HepG2 (cell line): ENCODE results near the gene PHLPP2. TPM values are rescaled to one million over a fixed set of nuclear protein-coding genes. Genes with fewer than 3 reads are reported as not detected.
A peak's percentile ranks its signal among the peaks of the same experiment; 100 is the strongest.

Experiments used
- MEF2D ChIP-seq: sonication (generic); formaldehyde crosslinking; IDR thresholded peaks from 2 replicates; pipeline ENCODE4 v1.5.1; 2020; ENCODE audit warnings: mild to moderate bottlenecking, missing genetic modification reagents
- MXD3 ChIP-seq: IDR thresholded peaks from 2 replicates; pipeline ENCODE4 v1.6.1; 2016; ENCODE audit warnings: mild to moderate bottlenecking, missing biosample characterization, missing genetic modification reagents
- PHF5A ChIP-seq: IDR thresholded peaks from one replicate; pipeline ENCODE4 v1.6.1; 2018; ENCODE audit warnings: low read depth, missing genetic modification reagents; ENCODE audit not compliant: unreplicated experiment
- RXRA ChIP-seq: sonication (generic); formaldehyde crosslinking; IDR thresholded peaks from 2 replicates; pipeline ENCODE4 v1.5.1; 2020; ENCODE audit warnings: missing genetic modification reagents
- TCF7 ChIP-seq: sonication (generic); IDR thresholded peaks from 2 replicates; pipeline ENCODE4 v1.6.1; 2016; ENCODE audit warnings: antibody characterized with exemption, low read depth
- ZBTB20 ChIP-seq: sonication (generic); formaldehyde crosslinking; IDR thresholded peaks from 2 replicates; pipeline ENCODE4 v1.8.1; 2023; ENCODE audit warnings: missing genetic modification reagents, low read depth, mild to moderate bottlenecking, borderline replicate concordance
- ZBTB33 ChIP-seq: sonication (generic); formaldehyde crosslinking; IDR thresholded peaks from 2 replicates; pipeline ENCODE4 v1.4.0; 2020; ENCODE audit warnings: missing genetic modification reagents
- ZFP82 ChIP-seq: sonication (generic); formaldehyde crosslinking; IDR thresholded peaks from 2 replicates; pipeline ENCODE4 v1.5.1; 2020; ENCODE audit warnings: mild to moderate bottlenecking, missing genetic modification reagents, borderline replicate concordance
- ZNF138 ChIP-seq: sonication (generic); formaldehyde crosslinking; IDR thresholded peaks from 2 replicates; pipeline ENCODE4 v1.5.0; 2020; ENCODE audit warnings: mild to moderate bottlenecking, low read depth, missing genetic modification reagents
- ZNF280B ChIP-seq: sonication (generic); formaldehyde crosslinking; IDR thresholded peaks from 2 replicates; pipeline ENCODE4 v1.5.0; 2020; ENCODE audit warnings: missing genetic modification reagents, mild to moderate bottlenecking, borderline replicate concordance
- ZNF407 ChIP-seq: sonication (generic); formaldehyde crosslinking; IDR thresholded peaks from one replicate; pipeline ENCODE4 v1.5.1; 2020; ENCODE audit warnings: mild to moderate bottlenecking, missing genetic modification reagents; ENCODE audit errors: not compliant biosample characterization
- ZNF451 ChIP-seq: sonication (generic); formaldehyde crosslinking; IDR thresholded peaks from 2 replicates; pipeline ENCODE4 v1.5.0; 2020; ENCODE audit warnings: mild to moderate bottlenecking, missing genetic modification reagents
- ZNF598 ChIP-seq: sonication (generic); formaldehyde crosslinking; IDR thresholded peaks from 2 replicates; pipeline ENCODE4 v1.5.1; 2020; ENCODE audit warnings: mild to moderate bottlenecking, missing genetic modification reagents, borderline replicate concordance
- polyA plus RNA-seq, 8 experiments: library from polyadenylated mRNA; depleted of rRNA in 3 of 8; stranded (reverse) in 7 of 8; unstranded in 1 of 8; fragments of >200 nt; fragmentation: Illumina TruSeq in 4 of 8; extraction: Trizol in 4 of 8; gene quantifications; 2 replicates each; pipeline versions ENCODE4 v1.2.1 to v1.2.3, GENCODE V29; 2011 to 2016; ENCODE audit warnings: low read depth in 4 of 8, missing spikeins in 1 of 8, mixed read lengths in 1 of 8; ENCODE audit not compliant: insufficient read depth in 1 of 8
- total RNA-seq, 5 experiments: library from RNA; depleted of rRNA; stranded (reverse); fragments of >200 nt; fragmentation: Illumina TruSeq; extraction: Trizol; gene quantifications; 2 replicates each; pipeline ENCODE4 v1.2.3, GENCODE V29; 2016; ENCODE audit warnings: low read depth in 1 of 5

The PHLPP2 gene
- total and polyA plus RNA-seq, 2 of the 13 experiments (the other 11 are each of a cell fraction or from before 2014, with no cell fraction given) = 8.9 TPM

- no peak for TF ChIP-seq ZNF407 (CRISPR knock-in tag)
- no peak for TF ChIP-seq ZNF451
- peak; percentile 24 for TF ChIP-seq PHF5A (CRISPR knock-in tag)
- TF ChIP-seq MEF2D (CRISPR knock-in tag) = peak; percentile 81
- 0 out of 2 replicates have a peak, but pooled peaks have one; percentile 21 for TF ChIP-seq TCF7
- TF ChIP-seq MXD3 = no peak
- TF ChIP-seq ZNF280B = no peak
- no peak for TF ChIP-seq ZNF598 (CRISPR knock-in tag)
- TF ChIP-seq ZFP82 = no peak
- no peak for TF ChIP-seq ZNF138 (CRISPR knock-in tag)
- TF ChIP-seq ZBTB20 (CRISPR knock-in tag) = peak; percentile 70; the same call in 1 of the 2 replicates
- no peak for TF ChIP-seq RXRA (CRISPR knock-in tag)
- no peak for TF ChIP-seq ZBTB33
These were observed 54.0 kb downstream of the PHLPP2 start (continued) for GRCh38 chr16:71670537-71670936.
